Middle frontal gyrus (tissue), 1 donor: Measurements from ENCODE around the gene STK11IP.
"Not testable (repeated sequence)": the region's sequence is repeated elsewhere in the genome, so short reads cannot be mapped to it uniquely, and the experiment has no call there.

ENCODE experiments used
- DNase-seq: peaks from one replicate; pipeline ENCODE4 v3.0.0-alpha.2; 2015; ENCODE audit warnings: low spot score; ENCODE audit errors: extremely low spot score

STK11IP gene

GRCh38 chr2:219645631-219646527 lies 48.2 kb downstream of the STK11IP start:
- no peak for DNase-seq

DNA sequence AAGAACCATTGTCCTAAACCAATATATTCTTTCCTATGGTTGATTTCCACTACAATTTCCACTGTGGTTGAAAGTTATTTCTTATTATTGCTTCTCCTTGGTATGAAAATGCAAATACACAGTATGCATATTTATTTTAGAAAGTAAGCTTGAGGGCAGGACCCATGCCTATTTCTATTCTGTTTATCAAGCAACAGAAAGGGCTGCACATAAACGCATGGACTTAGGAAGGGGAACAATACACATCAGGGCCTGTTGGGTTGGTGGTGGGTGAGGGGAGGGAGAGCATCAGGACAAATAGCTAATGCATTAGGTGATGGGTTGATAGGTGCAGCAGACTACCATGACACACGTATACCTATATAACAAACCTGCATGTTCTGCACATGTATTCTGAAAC lies 50.5 kb downstream of the STK11IP start:
- DNase-seq = no peak

GRCh38 chr2:219648963-219649362 lies 51.3 kb downstream of the STK11IP start:
- DNase-seq = no peak

- no peak for DNase-seq
These were observed 53.0 kb downstream of the STK11IP start for GRCh38 chr2:219650426-219651248.

- not testable (repeated sequence) for DNase-seq
These were observed 54.0 kb downstream of the STK11IP start for GRCh38 chr2:219651656-219652055.

- DNase-seq = no peak
These were observed 58.9 kb downstream of the STK11IP start for GRCh38 chr2:219656526-219656925.

DNA sequence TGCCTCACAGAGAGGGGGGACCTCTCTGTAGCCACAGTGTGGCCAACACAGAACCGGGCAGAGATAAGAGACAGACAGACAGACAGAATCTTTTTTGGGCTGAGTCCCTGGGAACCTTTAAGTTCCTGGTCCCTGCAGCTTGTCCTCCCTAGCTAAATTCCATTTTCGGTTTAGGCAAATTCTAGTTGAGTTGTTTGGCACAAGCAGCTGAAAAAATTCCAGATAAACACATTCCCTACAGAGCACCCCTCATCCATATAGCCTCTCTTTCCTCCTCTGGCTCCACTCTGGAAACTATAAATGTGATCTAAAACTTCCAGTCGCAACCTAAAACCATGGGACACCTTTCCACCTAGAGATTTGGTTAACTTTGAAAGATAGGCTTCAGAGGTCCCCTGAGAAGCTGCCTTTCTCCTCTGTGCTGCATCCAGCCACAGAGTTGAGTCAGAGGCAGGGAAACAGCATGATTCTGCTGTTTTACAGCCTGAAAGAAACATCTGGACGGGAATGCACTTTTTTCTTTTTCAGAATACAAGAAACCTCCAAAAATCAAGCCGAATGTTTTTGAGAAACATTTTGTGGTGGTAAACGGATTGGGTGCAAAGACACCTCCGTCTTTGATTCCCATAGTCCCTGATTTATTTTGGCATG lies 60.7 kb downstream of the STK11IP start:
- no peak for DNase-seq

GRCh38 chr2:219658874-219659273 lies 61.2 kb downstream of the STK11IP start:
- DNase-seq = no peak

DNA sequence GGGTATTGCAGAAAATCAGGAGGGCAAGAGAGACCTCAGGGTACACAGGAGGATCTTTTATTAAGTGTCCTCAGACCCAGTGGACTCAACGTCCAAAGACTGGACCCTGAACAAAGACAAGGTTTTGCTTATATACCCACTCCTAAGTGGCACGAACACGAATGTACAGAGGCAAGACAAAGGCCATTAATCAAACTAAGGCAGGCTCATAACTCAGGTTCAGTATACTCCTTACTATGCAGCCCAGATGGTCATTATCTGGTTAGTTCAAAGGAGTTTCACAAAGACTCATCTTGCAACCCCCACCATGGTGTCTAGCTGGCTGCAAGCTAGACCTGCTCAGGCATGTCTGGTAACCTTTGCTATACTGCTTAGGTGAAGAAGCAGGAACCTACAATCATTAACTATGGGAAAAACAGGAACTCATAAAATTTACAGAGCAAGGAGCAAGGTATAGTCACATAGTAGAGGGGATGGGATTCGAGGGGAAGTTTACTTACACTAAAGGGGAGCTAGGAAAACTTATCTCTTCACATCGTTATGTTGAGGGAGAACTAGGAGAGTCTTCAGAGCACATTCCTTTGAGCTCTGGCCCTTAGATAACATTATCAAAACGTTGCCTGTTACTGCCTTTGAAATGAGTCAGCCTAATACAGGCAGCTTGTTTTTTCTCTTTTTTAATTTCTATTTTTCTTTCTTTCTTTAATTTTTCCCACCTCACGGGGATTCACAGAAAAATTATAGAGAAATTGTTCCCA lies 63.7 kb downstream of the STK11IP start:
- no peak for DNase-seq

DNA sequence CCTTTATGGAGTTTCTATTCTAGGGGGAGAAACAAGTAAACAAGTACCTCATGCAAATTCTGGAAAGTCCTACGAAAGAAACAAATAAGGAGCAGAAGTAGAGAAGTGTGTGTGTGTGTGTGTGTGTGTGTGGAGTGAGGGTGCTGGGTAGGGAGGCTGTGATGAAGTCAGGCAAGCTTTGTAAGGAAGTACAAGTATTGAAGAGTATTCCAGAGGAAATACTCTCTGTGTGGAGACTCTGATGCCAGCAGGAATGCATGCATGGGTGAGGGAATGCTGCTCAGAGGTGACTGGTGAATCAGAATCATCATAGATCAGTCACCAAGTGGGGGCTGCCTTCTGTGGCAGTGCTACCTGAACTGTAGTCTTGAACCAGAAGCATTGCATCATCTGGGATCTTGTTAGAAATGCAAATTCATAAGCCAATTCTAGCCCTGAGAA lies 64.3 kb downstream of the STK11IP start:
- no peak for DNase-seq

DNA sequence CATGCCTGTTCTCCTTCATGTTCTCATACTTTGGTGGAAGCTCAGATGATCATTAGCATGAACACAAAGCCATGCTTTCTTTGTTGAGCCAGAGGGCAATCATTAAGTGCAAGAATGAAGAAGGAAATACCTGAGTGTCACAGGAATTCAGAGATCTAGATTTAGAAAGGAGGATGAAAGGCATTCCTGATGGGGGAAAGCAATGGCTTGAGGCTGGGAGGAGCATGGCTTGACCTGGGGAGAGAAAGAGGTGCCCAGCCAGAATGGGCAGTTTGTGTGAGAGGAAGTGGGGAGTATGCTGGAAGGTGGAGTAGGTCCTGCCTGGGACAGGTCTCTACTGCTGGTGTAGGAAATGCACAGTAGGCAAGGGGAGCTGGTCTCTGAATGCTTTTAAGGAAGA lies 64.9 kb downstream of the STK11IP start:
- no peak for DNase-seq

DNA sequence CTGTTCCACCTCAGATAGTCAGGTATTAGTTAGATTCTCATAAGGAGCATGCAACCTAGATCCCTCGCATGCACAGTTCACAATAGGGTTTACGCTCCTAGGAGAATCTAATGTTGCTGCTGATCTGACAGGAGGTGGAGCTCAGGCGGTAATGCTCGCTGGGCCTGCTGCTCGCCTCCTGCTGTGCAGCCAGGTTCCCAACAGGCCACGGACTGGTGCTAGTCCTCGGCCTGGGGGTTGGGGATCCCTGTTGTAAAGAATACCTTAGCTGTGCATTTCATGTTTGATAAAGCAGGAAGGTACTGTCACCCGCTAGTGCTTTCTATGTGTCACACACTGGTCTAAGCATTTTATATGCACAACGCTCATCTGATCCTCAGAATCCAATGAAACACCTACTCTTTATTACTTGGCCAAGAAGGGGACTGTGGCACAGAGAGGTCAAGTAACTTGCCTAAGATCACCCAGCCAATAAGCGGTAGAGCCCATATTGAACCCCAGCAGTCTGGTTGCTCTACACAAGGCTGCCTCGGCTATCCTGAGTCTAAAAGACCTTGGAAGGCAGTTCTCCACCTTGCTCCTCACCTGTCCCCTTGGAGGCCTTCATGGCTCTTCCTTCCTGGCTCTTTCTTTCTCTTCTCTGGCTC lies 65.6 kb downstream of the STK11IP start:
- no peak for DNase-seq

- no peak for DNase-seq
These were observed 66.4 kb downstream of the STK11IP start for GRCh38 chr2:219664041-219664440.

DNA sequence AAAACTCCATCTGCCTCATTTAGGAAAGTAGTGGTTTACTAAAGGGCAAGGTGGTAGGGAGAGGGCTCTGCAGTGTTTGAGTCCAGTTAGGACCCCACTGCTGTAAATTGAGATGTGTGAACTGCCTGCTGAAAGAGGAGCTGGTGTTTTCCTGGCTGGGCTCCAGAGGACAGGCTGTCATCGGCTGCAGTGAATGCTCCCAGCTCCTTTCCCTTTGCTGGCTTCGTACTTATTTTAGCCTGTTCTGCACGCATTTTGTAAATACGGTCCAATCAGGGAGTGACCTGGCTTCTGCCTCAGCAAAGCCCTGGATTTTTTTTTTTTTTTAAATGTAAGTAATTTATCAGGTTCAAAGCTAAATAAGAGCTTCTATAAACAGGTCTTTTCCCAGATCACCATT lies 67.3 kb downstream of the STK11IP start:
- no peak for DNase-seq

GRCh38 chr2:219665926-219666325 lies 68.3 kb downstream of the STK11IP start:
- no peak for DNase-seq
